GM18867 (cell line): ENCODE results near the gene HMGCR.
A peak's percentile ranks its signal among the peaks of the same experiment; 100 is the strongest.
"Not testable (repeated sequence)": the region's sequence is repeated elsewhere in the genome, so short reads cannot be mapped to it uniquely, and the experiment has no call there.

Experiments used
- ATAC-seq: cut with Tn5 transposase; IDR thresholded peaks from one replicate; pipeline ENCODE4 v1.9.1; 2021; ENCODE audit warnings: mild to moderate bottlenecking, moderate library complexity; ENCODE audit not compliant: unreplicated experiment

HMGCR gene

DNA sequence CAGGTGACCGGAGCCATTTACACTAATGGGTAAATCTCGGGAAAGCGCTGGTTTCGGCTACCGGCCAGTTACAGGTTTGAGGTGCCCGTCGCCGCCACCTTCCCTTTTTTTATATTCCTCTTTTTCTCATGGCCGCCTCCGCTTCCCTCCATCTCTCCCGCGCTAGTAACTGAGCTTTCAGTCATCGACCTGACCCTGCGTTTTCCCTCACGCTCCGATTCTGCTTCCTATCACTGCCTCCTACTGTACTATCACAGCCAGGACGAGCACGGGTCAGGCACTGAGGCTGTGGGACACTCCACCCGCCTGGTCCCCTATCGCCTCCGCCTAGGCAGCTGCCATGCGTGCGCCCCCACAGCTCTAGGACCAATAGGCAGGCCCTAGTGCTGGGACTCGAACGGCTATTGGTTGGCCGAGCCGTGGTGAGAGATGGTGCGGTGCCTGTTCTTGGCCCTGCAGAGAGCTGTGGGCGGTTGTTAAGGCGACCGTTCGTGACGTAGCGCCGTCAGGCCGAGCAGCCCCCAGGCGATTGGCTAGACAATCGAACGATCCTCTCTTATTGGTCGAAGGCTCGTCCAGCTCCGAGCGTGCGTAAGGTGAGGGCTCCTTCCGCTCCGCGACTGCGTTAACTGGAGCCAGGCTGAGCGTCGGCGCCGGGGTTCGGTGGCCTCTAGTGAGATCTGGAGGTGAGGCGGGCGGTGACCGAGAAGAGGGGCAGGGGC, at the start of gene HMGCR:
TSS of gene HMGCR (plus strand) at position 606 of the 722 bp plus-strand sequence. CDS start 5,386 bp downstream, outside the sequence.
- ATAC-seq: peak; percentile 98

DNA sequence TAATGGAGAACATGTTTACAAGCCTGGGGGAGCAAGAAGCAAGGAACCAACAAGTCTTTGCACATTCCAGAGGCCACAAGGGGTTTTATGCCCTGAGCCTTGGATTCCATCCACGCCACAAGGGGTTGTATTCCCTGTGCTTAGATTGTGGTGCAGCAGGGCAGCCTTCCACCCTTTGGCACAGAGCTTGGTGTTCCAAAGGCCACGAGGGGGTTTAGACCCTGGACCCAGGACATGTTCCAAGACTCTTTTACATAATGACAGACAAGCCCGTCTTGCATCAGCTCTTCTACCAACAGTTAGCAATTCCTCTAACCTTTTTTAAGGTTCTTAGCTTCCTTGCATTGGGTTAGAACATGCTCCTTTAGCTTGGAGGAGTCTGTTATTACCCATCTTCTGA, 45.2 kb upstream of the HMGCR start:
- ATAC-seq: not testable (repeated sequence)

DNA sequence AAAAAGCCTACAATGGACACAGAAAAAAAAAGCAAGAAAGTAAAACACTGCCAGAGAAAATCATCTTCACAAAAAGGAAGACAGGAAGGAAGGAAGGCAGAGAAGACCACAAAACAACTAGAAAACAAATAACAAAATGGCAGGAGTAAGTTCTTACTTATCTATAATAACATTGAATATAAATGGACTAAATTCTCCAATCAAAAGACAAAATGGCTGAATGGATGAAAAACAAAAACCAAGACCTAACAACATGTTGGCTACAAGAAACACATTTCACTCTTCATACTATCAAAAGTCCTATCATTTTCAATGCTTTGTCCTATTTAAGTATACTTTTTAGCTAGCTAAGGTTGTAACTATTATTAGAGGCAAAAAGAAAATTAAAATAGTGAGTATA, 36.9 kb upstream of the HMGCR start:
- no peak for ATAC-seq

DNA sequence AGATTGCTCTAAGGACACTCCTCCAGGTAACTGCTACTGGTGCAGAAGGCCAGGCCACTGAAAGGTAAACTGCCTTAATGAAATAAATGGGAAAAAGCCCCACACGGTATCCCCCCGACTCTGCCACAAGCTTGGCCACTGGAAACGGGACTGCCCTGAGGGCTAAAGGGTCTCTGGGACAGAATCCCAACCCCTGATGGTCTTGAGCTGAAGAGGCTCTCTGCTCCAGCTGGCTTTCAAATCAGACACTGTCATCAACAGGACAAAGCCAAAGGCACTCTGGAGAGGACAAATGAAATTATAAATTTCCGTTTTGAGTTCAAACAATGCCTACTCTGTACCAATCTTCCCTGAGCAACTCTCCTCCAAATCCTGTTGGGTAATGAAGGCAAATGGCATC, 33.6 kb upstream of the HMGCR start:
- ATAC-seq: no peak

DNA sequence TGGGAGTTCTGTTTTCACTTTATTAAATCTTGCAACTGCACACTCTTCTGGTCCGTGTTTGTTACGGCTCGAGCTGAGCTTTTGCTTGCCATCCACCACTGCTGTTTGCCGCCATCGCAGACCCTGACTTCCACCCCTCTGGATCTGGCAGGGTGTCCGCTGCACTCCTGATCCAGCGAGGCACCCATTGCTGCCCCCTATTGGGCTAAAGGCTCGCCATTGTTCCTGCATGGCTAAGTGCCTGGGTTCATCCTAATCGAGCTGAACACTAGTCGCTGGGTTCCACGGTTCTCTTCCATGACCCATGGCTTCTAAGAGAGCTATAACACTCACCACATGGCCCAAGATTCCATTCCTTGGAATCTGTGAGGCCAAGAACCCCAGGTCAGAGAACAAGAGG, 32.5 kb upstream of the HMGCR start:
- not testable (repeated sequence) for ATAC-seq

DNA sequence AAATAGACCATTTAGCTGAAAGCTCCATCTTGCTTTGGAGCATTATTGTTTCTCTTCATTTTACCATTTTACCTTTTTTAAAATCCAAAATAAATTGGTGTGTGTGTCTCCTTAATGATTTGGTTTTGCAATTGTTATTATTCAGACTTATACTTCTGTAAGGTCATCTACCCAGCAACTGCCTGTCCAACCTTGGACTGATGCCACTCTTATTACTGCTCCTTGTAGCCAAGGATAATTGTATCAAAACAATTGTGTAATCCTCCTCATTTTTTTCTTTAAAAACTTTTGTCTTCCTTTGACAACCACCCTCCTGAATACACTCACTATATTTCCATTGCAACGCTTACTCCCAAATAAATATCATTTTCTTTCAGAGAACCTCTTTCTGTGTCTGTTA, 30.3 kb upstream of the HMGCR start:
- ATAC-seq: no peak

DNA sequence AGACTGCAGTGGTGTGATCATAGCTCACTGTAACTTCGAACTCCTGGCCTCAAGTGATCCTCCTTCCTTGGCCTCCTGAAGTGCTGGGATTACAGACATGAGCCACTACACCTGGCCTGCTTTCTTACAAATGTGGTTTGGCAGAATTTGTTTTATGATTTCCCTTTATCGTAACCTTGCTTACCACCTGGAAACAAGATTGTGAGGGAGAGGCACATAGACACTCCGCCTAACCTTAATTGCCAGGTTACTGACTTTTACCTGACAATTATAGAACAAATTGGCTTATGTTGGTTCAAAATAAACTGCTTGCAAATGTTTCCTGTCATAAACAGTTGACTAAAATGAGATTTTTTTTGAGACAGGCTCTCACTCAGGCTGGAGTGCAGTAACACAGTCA, 26.8 kb upstream of the HMGCR start:
- no peak for ATAC-seq

DNA sequence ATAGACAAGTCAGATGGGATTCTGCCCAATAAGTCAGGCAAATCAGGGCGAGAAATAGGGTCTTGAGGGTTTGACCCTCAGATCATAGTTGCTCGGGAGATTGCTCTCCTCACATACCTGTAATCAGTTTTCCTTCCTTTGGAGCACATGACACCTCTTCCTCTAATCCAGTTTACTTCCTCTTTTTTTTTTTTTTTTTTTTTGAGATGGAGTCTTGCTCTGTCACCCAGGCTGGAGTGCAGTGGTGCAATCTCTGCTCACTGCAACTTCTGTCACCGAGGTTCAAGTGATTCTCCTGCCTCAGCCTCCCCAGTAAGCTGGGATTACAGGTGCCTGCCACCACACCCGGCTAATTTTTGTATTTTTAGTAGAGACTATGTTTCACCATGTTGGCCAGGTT, 17.9 kb upstream of the HMGCR start:
- not testable (repeated sequence) for ATAC-seq

DNA sequence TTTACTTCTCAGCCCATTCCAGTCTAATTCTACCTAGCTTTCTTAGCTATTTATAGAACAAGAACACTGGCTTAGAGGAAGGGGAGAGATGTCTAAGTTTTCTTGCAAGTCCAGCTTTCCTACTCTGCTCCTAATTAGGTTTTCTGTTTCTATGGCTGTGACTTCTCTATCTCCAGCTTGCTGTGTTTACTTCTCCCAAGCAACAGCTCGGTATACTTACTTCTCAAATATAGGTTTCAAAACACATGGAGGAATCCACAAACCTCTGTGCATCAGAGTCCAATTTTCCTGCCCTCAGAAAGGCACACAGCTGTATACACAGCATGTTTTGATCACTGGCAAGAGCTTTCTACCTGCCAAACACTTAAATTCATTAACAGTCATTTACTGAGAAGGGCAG, 17.4 kb upstream of the HMGCR start:
- ATAC-seq: no peak

DNA sequence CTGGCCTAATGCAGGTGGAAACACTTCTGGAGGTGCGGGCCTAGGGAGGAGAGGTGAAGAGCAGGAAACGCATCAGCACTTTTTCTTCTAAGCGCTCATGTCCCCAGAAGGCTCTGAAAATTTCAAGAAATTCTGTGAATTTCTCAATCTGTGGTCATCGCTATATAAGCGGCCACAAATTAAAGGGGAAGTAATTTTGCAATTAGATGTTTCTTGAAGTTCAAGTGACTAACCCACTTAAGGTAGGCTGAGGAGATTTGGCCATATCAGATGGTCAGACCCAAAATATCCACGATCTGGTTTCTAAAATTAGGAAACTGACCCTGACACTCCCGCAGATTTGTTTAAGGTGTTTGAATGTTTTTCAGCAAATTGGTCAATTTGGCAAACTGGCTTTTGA, 16.6 kb upstream of the HMGCR start:
- ATAC-seq: no peak

DNA sequence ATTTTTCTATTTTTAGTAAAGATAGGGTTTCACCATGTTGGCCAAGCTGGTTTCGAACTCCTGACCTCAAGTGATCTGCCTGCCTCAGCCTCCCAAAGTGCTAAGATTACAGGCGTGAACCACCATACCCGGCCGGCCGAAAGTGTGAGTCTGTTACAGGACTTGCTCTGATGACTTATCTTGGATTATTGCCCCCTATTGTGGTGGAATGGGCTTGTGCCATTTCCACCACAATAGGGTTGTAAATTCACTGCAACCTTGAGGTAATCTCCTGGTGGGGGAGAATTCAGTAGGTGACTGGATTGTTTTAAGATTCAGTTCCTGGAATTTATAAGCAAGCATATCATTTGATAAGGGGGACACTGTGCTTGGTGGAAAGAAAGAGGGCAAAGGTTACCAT, 15.0 kb upstream of the HMGCR start:
- ATAC-seq: no peak

DNA sequence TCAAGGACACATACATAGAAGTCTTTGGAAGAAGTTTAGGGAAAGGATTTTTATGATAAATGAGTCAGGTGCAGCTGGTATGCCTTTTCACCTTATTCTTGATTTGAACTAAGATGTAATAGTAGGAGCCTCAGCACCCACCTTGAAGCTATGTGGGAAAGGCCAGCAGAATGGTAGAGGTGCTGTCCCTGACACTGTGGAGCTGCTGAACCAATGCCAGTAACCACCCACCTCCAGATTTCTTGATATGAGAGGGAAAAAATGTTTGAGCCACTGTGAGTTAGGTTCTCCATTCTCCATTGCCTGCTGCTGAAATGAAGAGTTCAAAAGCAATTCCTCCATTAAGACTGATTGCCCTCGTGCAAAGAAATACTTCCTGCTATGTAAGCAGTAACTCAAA, 12.2 kb upstream of the HMGCR start:
- no peak for ATAC-seq

DNA sequence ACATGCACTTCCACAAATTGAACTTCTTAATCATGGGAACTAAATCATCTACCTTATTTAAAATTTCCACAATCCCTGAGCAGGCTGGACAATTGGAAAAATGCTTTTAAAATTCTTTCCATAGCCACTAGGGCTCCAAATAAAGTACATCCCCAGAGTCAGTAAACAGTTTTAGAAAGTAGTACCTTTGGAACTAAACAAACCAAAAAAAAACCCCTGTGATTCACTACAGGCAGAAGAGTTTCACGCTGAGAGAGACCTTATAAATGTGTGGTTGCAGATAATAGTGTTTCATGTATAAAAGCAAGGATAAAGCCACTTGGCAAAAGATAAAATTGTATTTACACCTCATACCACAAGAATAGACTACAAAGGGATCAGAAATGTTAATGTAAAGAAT, 11.8 kb upstream of the HMGCR start:
- no peak for ATAC-seq

DNA sequence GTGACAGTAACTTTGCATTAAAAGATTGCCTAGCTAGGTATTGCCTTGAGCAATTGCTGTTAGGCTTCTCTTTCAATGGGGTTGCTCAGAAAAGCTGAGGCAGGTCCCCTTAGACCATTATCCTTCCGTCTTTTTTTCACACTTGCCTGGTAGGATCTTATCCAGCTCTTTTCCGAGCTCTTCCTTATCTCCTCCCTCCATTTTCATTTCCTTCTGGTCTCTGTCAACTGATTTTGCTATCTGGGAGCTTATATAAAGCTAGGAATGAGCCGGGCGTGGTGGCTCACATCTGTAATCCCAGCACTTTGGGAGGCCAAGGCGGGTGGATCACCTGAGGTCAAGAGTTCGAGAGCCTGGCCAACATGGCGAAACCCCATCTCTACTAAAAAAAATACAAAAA, 6.6 kb upstream of the HMGCR start:
- no peak for ATAC-seq

DNA sequence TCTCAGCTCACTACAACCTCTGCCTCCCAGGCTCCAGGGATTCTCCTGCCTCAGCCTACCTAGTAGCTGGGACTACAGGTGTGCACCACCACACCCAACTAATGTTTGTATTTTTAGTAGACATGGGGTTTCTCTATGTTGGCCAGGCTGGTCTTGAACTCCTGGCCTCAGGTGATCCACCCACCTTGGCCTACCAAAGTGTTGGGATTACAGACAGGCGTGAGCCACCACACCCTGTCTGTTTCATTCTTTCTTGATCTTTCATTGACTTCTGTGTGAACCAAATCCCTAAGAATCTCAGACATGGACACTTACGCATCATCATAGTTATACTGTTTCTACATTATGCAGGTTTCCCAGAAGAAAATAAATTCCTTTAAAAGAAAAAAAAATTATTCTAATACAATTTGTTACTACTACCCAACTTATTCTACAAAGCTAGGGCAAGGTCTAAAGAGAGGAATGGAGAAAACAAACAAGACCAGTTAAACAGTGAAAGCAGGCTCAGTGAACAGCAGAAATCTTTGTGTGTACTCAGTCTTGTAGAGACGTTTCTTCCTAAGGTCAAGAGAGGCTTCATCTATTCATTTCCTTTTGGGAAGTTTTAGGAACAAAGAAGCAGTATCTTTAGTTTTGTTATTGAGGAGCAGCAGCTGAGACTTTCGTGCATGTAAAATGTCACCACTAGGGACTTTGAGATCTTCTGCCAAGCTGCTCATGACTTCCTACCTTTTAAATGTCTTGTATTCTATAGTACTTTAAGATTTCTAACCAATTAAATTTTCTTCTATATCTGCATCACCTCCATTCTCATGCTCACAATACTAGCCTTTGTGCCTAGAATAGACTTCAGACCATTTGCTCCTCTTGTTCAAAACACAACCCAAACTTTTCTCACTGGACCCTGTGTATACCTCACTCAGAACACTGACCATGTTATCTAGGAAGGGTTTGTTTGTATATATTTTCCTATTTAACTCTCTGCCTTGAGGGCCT, 5.6 kb upstream of the HMGCR start:
- ATAC-seq: no peak

DNA sequence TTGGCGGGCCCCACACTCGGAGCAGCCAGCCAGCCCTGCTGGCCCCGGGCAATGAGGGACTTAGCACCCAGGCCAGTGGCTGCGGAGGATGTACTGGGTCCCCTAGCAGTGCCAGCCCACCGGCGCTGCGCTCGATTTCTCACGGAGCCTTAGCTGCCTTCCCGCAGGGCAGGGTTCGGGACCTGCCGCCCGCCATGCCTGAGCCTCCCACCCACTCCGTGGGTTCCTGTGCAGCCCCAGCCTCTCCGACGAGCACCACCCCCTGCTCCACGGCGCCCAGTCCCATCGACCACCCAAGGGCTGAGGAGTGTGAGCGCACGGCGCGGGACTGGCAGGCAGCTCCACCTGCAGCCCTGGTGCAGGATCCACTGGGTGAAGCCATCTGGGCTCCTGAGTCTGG, 3.3 kb upstream of the HMGCR start:
- ATAC-seq: not testable (repeated sequence)

DNA sequence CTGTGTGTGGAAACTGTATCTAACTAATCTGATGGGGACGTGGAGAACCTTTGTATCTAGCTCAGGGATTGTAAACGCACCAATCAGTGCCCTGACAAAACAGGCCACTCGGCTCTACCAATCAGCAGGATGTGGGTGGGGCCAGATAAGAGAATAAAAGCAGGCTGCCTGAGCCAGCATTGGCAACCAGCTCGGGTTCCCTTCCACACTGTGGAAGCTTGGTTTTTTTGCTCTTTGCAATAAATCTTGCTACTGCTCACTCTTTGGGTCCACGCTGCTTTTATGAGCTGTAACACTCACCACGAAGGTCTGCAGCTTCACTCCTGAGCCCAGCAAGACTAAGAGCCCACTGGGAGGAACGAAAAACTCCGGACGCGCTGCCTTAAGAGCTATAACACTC, 2.6 kb upstream of the HMGCR start:
- not testable (repeated sequence) for ATAC-seq

DNA sequence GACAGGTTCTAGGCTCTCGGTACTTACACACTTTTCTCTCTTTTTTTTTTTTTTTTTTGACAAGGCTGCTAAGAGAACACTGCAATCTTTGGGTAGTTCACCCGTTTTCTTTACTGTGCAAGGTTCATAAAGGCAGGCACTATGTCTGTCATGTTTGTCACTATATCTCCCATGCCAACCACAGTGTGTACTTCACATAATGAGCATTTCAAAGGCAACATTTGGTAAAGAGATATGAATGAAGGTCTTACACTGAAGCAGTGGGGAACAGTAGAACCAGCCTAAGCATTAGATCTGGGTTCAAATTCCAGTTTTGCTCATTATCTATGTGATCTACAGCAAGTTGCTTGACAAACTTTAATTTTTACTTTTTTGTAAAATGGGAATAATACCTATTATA, 1.5 kb upstream of the HMGCR start:
- ATAC-seq: no peak

DNA sequence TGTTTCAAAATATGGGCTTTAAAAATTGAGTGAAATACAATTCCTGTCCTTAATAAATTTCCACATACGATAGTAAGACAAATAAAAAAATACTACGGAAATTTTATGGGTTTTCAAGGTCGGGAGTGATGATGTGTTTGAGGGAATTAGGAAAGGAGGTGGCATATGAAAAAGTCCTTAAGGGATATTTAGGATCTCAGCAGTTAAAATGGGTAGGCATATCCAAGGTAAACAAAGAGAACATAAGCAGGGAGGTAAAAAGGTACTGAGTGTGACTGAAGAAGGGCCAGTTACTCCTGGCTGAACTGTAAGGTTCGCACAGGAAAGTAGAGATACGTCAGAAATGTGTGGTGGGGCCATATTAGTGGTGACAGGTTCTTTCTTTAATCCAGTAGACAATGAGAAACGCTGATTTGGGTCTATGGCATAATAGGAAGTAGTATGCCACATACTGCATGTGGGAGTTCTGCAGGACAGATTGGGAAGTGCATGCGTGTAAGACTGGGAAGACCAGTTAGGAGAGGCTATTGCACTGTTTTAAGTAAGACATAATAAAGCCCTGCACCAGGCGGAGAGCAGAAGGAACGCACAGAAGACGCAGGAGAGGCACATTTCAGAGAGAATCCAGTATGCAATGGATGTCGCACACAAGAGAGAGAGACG, 937 bp upstream of the HMGCR start:
- ATAC-seq: no peak

DNA sequence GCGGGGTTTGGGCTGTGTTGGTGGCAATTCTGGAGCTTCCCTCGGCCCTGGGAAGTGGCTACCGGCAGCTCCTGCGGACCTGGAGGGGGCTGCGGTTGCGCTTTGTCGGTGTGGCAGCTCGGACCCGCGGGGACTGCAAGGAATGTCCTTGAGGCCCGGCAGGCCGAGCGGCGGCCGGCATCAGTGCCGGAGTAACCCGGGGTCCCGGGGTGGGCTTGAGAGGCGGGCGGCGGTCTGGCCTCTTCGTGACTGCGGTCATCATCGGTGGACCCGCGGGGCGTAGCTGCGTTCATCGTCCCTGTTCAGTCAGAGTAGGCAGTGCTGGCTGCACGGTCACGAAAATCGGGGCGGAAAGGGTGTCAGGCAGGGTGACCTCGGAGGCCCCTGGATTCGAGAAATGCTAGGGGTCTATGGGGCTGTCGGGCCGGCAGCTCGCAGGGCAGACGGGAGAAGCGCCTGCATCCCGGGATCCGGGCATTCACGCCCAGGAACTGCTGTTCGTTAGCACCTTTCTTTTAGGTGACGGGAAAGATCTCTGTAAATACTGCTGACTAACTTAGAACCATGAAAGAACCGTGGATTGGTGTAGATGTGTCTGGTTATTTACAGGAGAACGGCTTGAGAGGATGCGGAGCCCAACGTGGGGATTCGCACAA, 474 bp downstream of the HMGCR start:
- ATAC-seq: peak; percentile 2

DNA sequence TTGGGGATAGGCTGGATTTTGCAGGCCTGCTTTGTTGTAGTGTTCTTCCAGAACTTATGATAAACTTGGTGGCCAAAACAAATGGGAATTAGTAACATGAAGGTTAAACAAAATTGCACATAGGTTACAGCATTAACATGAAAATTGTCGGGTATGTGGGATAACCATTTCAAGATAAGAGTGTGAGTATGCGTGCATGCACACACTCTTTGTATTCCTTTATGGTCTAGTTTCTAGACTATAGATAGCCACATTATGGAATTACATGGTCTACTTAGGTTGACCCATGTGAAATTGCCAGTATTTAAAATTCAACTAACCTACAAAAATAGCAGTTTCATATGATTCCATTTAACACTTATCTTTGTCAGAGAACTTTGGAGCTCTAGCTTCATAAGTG, 1.4 kb downstream of the HMGCR start:
- no peak for ATAC-seq
